ENCODE measurements around the gene CDKN2D.
A peak's percentile ranks its signal among the peaks of the same experiment; 100 is the strongest.

Gene CDKN2D

GRCh38 chr19:10568826-10569651 is at the start of gene CDKN2D:
CDKN2D (minus strand) TSS chr19:10568979; CDS start chr19:10568653, 326 bp downstream.
- DNase-seq (ENCODE audit: low read depth in 2 of 2), result peak; percentile 97 to 98

GRCh38 chr19:10617409-10618121 is 48.8 kb upstream of the CDKN2D start:
- peak; percentile 62 to 64 for DNase-seq (ENCODE audit: low read depth in 2 of 2)

GRCh38 chr19:10615429-10616023 is 46.7 kb upstream of the CDKN2D start:
- no peak for DNase-seq (ENCODE audit: low read depth in 2 of 2)

- no peak for DNase-seq (ENCODE audit: low read depth in 2 of 2)
Measured at GRCh38 chr19:10612499-10613119, 43.8 kb upstream of the CDKN2D start.

GRCh38 chr19:10611907-10612306 is 43.1 kb upstream of the CDKN2D start:
- no peak for DNase-seq (ENCODE audit: low read depth in 2 of 2)

GRCh38 chr19:10604460-10604980 is 35.7 kb upstream of the CDKN2D start:
- no peak for DNase-seq (ENCODE audit: low read depth in 2 of 2)

GRCh38 chr19:10603873-10604459 is 35.2 kb upstream of the CDKN2D start:
- DNase-seq (ENCODE audit: low read depth in 2 of 2), result no peak

- no peak for DNase-seq (ENCODE audit: low read depth in 2 of 2)
Measured at GRCh38 chr19:10603084-10603872, 34.5 kb upstream of the CDKN2D start.

GRCh38 chr19:10602330-10603083 is 33.7 kb upstream of the CDKN2D start:
- peak; percentile 25 to 39 for DNase-seq (ENCODE audit: low read depth in 2 of 2)

GRCh38 chr19:10601999-10602329 is 33.2 kb upstream of the CDKN2D start:
- DNase-seq (ENCODE audit: low read depth in 2 of 2), result no peak

GRCh38 chr19:10600149-10600548 is 31.4 kb upstream of the CDKN2D start:
- no peak for DNase-seq (ENCODE audit: low read depth in 2 of 2)

GRCh38 chr19:10593820-10594637 is 25.2 kb upstream of the CDKN2D start:
- DNase-seq (ENCODE audit: low read depth in 2 of 2), result no peak

- DNase-seq (ENCODE audit: low read depth in 2 of 2), result no peak
Measured at GRCh38 chr19:10593148-10593547, 24.4 kb upstream of the CDKN2D start.

- no peak for DNase-seq (ENCODE audit: low read depth in 2 of 2)
Measured at GRCh38 chr19:10587839-10588150, 19.0 kb upstream of the CDKN2D start.

GRCh38 chr19:10587022-10587838 is 18.5 kb upstream of the CDKN2D start, which contains the start of gene AP1M2:
AP1M2 (minus strand) TSS chr19:10587312; CDS start chr19:10587231, 81 bp downstream.
- no peak for DNase-seq (ENCODE audit: low read depth in 2 of 2)

GRCh38 chr19:10586396-10586795 is 17.6 kb upstream of the CDKN2D start:
- no peak for DNase-seq (ENCODE audit: low read depth in 2 of 2)

- no peak for DNase-seq (ENCODE audit: low read depth in 2 of 2)
Measured at GRCh38 chr19:10583036-10583776, 14.4 kb upstream of the CDKN2D start.

- DNase-seq (ENCODE audit: low read depth in 2 of 2), result no peak
Measured at GRCh38 chr19:10582091-10582490, 13.3 kb upstream of the CDKN2D start.

Data from fibroblast of skin of left biceps (primary cell).